Neuronal stem cell (in vitro differentiated cells): ENCODE data around the gene HIP1.
A peak's percentile ranks its signal among the peaks of the same experiment; 100 is the strongest.

Experiments used
- DNase-seq: peaks from one replicate; pipeline ENCODE4 v3.0.0-alpha.2; 2013; ENCODE audit warnings: low spot score
- H2AFZ ChIP-seq: one replicate; pipeline ENCODE4 v1.6.1; 2013; ENCODE audit warnings: mild to moderate bottlenecking, low read length, inconsistent platforms
- H2AK5ac ChIP-seq: 2 replicates; pipeline ENCODE4 v1.6.1; 2013; ENCODE audit warnings: low read depth, mild to moderate bottlenecking, inconsistent platforms, low read length, moderate library complexity, mixed read lengths
- H2BK120ac ChIP-seq: 2 replicates; pipeline ENCODE4 v1.6.1; 2013; ENCODE audit warnings: low read depth, mild to moderate bottlenecking, inconsistent platforms, low read length, moderate library complexity, mixed read lengths
- H2BK12ac ChIP-seq: one replicate; pipeline ENCODE4 v1.6.1; 2013; ENCODE audit warnings: low read length, inconsistent platforms
- H2BK15ac ChIP-seq: 2 replicates; pipeline ENCODE4 v1.6.1; 2013; ENCODE audit warnings: mild to moderate bottlenecking, low read length, inconsistent platforms, mixed read lengths
- H2BK5ac ChIP-seq: one replicate; pipeline ENCODE4 v1.6.1; 2013; ENCODE audit warnings: inconsistent platforms, mild to moderate bottlenecking, low read length, moderate library complexity
- H3K14ac ChIP-seq: one replicate; pipeline ENCODE4 v1.6.1; 2013; ENCODE audit warnings: low read length, inconsistent platforms
- H3K18ac ChIP-seq: 2 replicates; pipeline ENCODE4 v1.6.1; 2013; ENCODE audit warnings: low read length, inconsistent platforms
- H3K23ac ChIP-seq: 2 replicates; pipeline ENCODE4 v1.6.1; 2013; ENCODE audit warnings: low read depth, mild to moderate bottlenecking, mixed read lengths, low read length, inconsistent platforms; ENCODE audit not compliant: poor library complexity
- H3K27ac ChIP-seq: replicated peaks from 3 replicates; pipeline ENCODE4 v1.5.1; 2013; ENCODE audit warnings: low read length, inconsistent platforms
- H3K27me3 ChIP-seq, 3 experiments: 2 replicates each; pipeline ENCODE4 v1.6.1; 2013; ENCODE audit warnings: low read length in 3 of 3, mild to moderate bottlenecking in 2 of 3, inconsistent platforms in 1 of 3, low read depth in 1 of 3, mixed read lengths in 1 of 3, moderate library complexity in 1 of 3; ENCODE audit not compliant: control insufficient read depth in 3 of 3, insufficient read depth in 3 of 3
- H3K36me3 ChIP-seq, 2 donors: replicated peaks in 1 of 2; 2 replicates each; pipeline ENCODE4 v1.6.1; 2013; ENCODE audit warnings: low read length in 2 of 2; ENCODE audit not compliant: control insufficient read depth in 2 of 2, insufficient read depth in 2 of 2
- H3K4ac ChIP-seq: 2 replicates; pipeline ENCODE4 v1.6.1; 2013; ENCODE audit warnings: inconsistent platforms, mild to moderate bottlenecking, low read length, moderate library complexity
- H3K4me1 ChIP-seq, 2 donors: 1 replicate in 1 of 2; 2 replicates in 1 of 2; pipeline ENCODE4 v1.6.1; 2013; ENCODE audit warnings: low read length in 2 of 2, low read depth in 1 of 2; ENCODE audit not compliant: control insufficient read depth in 2 of 2, insufficient read depth in 1 of 2
- H3K4me2 ChIP-seq: one replicate; pipeline ENCODE4 v1.6.1; 2013; ENCODE audit warnings: mild to moderate bottlenecking, low read length, inconsistent platforms; ENCODE audit not compliant: insufficient read depth, poor library complexity, severe bottlenecking
- H3K4me3 ChIP-seq, 2 donors: 2 replicates each; pipeline ENCODE4 v1.5.1; 2013; ENCODE audit warnings: low read length in 2 of 2, mild to moderate bottlenecking in 2 of 2, inconsistent platforms in 1 of 2, moderate library complexity in 1 of 2
- H3K79me1 ChIP-seq: one replicate; pipeline ENCODE4 v1.6.1; 2013; ENCODE audit warnings: low read depth, mild to moderate bottlenecking, inconsistent platforms, low read length, moderate library complexity
- H3K9ac ChIP-seq: one replicate; pipeline ENCODE4 v1.6.1; 2013; ENCODE audit warnings: mild to moderate bottlenecking, low read depth, low read length, inconsistent platforms; ENCODE audit not compliant: poor library complexity
- H3K9me3 ChIP-seq, 2 donors: replicated peaks in 1 of 2; 2 replicates each; pipeline versions ENCODE3 to v1.6.1; 2013; ENCODE audit warnings: low read length in 2 of 2, mild to moderate bottlenecking in 2 of 2, inconsistent platforms in 1 of 2, low read depth in 1 of 2, mixed read lengths in 1 of 2, moderate library complexity in 1 of 2; ENCODE audit not compliant: control insufficient read depth in 2 of 2, insufficient read depth in 1 of 2
- H4K8ac ChIP-seq: one replicate; pipeline ENCODE4 v1.6.1; 2013; ENCODE audit warnings: low read depth, mild to moderate bottlenecking, inconsistent platforms, low read length, moderate library complexity
- H4K91ac ChIP-seq: one replicate; pipeline ENCODE4 v1.6.1; 2013; ENCODE audit warnings: low read length, low read depth, mild to moderate bottlenecking, inconsistent platforms; ENCODE audit not compliant: poor library complexity
- WGBS, 2 donors: extraction: QIAGEN DNeasy Blood & Tissue Kit; methylation state at CpG; one replicate each; pipeline ENCODE4 v1.1.7; 2013; ENCODE audit warnings: missing lambda C conversion rate in 2 of 2, mixed read lengths in 1 of 2; ENCODE audit not compliant: insufficient read length in 2 of 2, insufficient replicate concordance in 1 of 2; ENCODE audit errors: extremely low coverage in 2 of 2; 5-methylcytosine and 5-hydroxymethylcytosine counted together

The HIP1 gene

DNA sequence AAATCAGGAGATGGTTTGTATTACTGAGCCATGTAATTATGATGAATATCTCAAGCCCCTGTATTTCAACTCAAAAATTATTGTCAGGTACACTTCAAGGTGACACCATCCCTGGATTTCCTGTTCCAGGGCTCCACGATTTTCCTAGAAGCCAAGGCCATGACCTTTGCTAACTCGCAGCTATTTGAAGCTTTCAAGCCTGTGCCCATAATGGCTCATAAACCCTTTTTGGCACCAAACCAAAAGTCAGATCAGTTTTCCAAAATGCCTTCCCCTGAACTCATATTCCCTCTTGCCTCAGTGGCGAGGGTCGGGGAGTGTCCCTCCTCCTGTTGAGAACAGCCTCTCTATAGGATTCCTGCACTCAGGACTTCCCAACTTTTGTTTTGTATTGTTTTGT, 70.8 kb downstream of the HIP1 start:
- no peak overlapping the region for H2BK5ac ChIP-seq
- H4K8ac ChIP-seq = no peak overlapping the region
- H3K4me1 ChIP-seq = no peaks in the 10 kb centered on the region
- H3K4ac ChIP-seq = no peak overlapping the region
- no peaks in the 10 kb centered on the region for H3K36me3 ChIP-seq
- H3K9me3 ChIP-seq = no peaks in the 10 kb centered on the region
- no peak overlapping the region for H3K14ac ChIP-seq
- no peak overlapping the region for H3K4me2 ChIP-seq
- no peak overlapping the region for H3K9ac ChIP-seq
- H2AFZ ChIP-seq = no peak overlapping the region
- no peak overlapping the region for H2BK12ac ChIP-seq
- H2BK120ac ChIP-seq = no peak overlapping the region
- H3K79me1 ChIP-seq = peaks cover 1% of the 10 kb centered on the region
- no peak overlapping the region for H3K4me3 ChIP-seq
- no CpG with 5 or more reads among the region's 4 CpGs for WGBS, 2 donors
- no peak overlapping the region for H3K23ac ChIP-seq
- no peaks in the 10 kb centered on the region for H3K27me3 ChIP-seq
- no peak overlapping the region for H3K27ac ChIP-seq
- H4K91ac ChIP-seq = no peak overlapping the region
- no peak for DNase-seq
- H3K18ac ChIP-seq = no peak overlapping the region
- H2BK15ac ChIP-seq = no peak overlapping the region
- no peak overlapping the region for H2AK5ac ChIP-seq

DNA sequence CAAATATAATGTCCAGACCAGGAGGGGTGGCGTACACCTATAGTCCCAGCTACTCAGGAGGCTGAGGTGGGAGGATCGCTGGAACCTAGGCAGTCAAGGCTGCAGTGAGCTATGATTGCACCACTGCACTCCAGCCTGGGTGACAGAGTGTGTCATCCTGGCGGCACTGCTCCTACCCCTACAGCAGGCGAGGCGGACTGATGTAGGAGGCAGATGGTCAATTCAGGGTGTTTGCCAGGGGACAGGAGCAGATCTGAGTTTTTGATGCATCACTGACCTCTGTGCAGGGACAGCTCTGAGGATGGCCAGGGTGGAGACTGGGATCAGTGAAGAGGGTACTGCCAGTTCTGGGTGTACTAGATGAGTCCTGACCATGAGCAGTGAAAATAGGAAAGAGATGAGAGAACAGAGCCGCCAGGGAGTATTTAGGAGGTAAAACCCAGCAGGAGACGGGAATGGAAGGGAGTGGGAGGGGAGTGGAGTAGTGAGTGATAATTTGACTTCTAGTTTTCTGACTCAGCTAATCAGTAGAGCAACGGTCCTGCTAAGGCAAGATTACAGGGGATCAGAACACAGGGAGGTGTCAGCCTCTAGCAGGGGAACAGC, 75.3 kb downstream of the HIP1 start:
- WGBS, 2 donors = no CpG with 5 or more reads among the region's 8 CpGs
- no peak overlapping the region for H3K14ac ChIP-seq

DNA sequence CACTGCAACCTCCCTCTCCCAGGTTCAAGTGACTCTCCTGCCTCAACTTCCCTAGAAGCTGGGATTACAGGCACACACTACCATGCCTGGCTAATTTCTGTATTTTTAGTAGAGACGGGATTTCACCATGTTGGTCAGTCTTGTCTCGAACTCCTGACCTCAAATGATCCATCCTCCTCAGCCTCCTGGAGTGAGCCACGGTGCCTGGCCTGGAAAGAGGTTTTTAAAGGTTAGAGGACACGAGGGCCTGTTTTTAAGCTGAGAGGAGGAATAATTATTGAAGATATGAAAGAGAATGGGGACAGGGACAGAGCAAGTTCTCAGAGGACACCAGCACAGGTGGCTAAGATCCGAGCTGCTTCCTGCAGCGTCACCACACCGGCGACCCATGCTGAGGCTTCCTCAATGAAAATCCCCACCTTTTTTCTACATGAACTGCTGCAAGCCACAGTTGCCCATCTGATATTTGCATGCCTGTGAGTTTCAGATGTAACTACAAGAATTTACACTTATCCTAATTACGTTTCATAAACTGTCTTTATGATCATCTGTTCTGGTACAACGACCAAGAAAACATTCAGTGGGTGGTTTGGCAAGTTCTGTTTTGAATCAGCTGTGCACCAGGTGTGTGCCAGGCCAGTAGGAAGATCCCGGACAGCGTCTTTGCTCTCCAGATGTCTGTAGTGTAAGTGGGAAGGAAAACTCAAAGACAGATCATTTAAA, 76.0 kb downstream of the HIP1 start:
- Histone ChIP-seq H4K91ac (no peak overlapping the region), H3K27me3 (no peaks in the 10 kb centered on the region), H3K23ac (no peak overlapping the region), H2AFZ (no peak overlapping the region), H3K4me1 (peaks cover 0 to 2% of the 10 kb centered on the region in 2 donors), H3K4ac (no peak overlapping the region), H3K4me3 (no peak overlapping the region), H2BK120ac (no peak overlapping the region), H3K36me3 (no peaks in the 10 kb centered on the region), H2BK12ac (no peak overlapping the region), H2AK5ac (peak overlapping the region; percentile 37), H3K4me2 (no peak overlapping the region), H3K27ac (no peak overlapping the region), H3K14ac (no peak overlapping the region), H3K9me3 (no peaks in the 10 kb centered on the region), H3K79me1 (no peaks in the 10 kb centered on the region), H3K9ac (no peak overlapping the region), H2BK15ac (no peak overlapping the region), H4K8ac (no peak overlapping the region), H2BK5ac (no peak overlapping the region), H3K18ac (no peak overlapping the region)
- DNase-seq = no peak
- no CpG with 5 or more reads among the region's 12 CpGs for whole genome bisulfite sequencing, 2 donors

More for the DNA sequence above, 75.3 kb downstream of the HIP1 start:
- Histone ChIP-seq H3K18ac (peak overlapping the region; percentile 51), H3K79me1 (peaks cover 1% of the 10 kb centered on the region), H4K8ac (no peak overlapping the region), H3K27me3 (no peaks in the 10 kb centered on the region), H2BK12ac (no peak overlapping the region), H2AK5ac (peak overlapping the region; percentile 37), H3K4me2 (no peak overlapping the region), H3K4me3 (peak overlapping the region in 1 of 2 donors; percentile 10), H2AFZ (no peak overlapping the region), H3K4me1 (peaks cover 0 to 2% of the 10 kb centered on the region in 2 donors), H2BK120ac (no peak overlapping the region), H3K23ac (no peak overlapping the region), H2BK15ac (peak overlapping the region; percentile 60), H3K9me3 (no peaks in the 10 kb centered on the region), H4K91ac (no peak overlapping the region), H3K36me3 (no peaks in the 10 kb centered on the region), H3K4ac (no peak overlapping the region), H3K27ac (no peak overlapping the region), H3K9ac (peak overlapping the region; percentile 67), H2BK5ac (no peak overlapping the region)
- DNase-seq = no peak

DNA sequence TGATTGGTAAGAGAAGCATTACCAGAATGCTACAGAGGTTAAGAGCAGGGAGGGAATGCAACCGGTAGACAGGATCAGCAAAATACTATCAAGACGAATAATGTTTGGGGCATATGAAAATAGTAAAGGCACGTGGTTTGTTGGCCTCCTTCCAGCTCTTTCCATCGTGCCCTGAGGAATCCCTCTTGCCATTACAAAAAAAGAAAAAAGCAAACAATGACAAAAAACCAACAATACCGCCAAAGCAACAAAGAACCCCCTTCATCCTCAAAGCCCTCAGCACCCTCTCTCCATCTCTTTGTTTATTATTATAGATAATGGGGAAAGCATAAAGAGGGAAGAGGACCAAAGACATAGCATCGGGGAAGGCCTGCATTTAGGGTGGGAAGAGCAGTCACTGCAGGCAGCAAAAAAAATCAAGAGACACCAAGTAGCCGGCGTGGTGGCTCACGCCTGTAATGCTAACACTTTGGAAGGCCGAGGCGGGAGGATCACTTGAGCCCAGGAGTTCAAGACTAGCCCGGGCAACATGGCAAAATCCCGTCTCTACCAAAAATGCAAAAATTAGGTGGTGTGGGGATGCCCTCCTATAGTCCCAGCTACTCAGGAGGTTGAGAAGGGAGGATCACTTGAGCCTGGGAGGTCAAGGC, 78.0 kb downstream of the HIP1 start:
- H3K9me3 ChIP-seq = no peaks in the 10 kb centered on the region

More for the DNA sequence above, 78.0 kb downstream of the HIP1 start:
- Histone ChIP-seq H3K23ac (no peak overlapping the region), H3K4ac (no peak overlapping the region), H2BK5ac (no peak overlapping the region), H2BK12ac (no peak overlapping the region), H3K14ac (no peak overlapping the region), H2BK120ac (no peak overlapping the region), H3K4me3 (no peak overlapping the region), H3K18ac (no peak overlapping the region), H3K36me3 (no peaks in the 10 kb centered on the region), H3K9ac (no peak overlapping the region), H4K91ac (no peak overlapping the region), H3K4me2 (no peak overlapping the region), H3K4me1 (peaks cover 0 to 2% of the 10 kb centered on the region in 2 donors), H3K27me3 (no peaks in the 10 kb centered on the region), H3K79me1 (no peaks in the 10 kb centered on the region), H2AK5ac (no peak overlapping the region), H2BK15ac (no peak overlapping the region), H2AFZ (no peak overlapping the region), H4K8ac (no peak overlapping the region), H3K27ac (no peak overlapping the region)
- WGBS, 2 donors = no CpG with 5 or more reads among the region's 13 CpGs
- no peak for DNase-seq
